RWPE1 (cell line): ENCODE results near the gene SMYD3.

Experiments used
- CTCF ChIA-PET: fragments of 350-600 bp; sonication (Branson Sonifier 250); formaldehyde crosslinking; extraction: SDS; loops from one replicate; lab custom pipeline; 2021; lab: Yijun Ruan, JAX
- POLR2A ChIA-PET: fragments of 400-600 bp; formaldehyde crosslinking; extraction: SDS; loops from one replicate; lab custom pipeline; 2020; ENCODE audit warnings: antibody characterized with exemption; ENCODE audit not compliant: low non-redundant PET; lab: Yijun Ruan, JAX
- DNase-seq: peaks from one replicate; pipeline ENCODE4 v3.0.0; 2012; ENCODE audit warnings: low spot score
- H3K27ac ChIP-seq: fragments of 450-650 bp; 2 replicates; pipeline ENCODE4 v1.5.1; 2017
- CTCF ChIP-seq: fragments of 450-650 bp; conservative IDR thresholded peaks from 2 replicates; pipeline ENCODE4 v1.5.1; 2017; ENCODE audit warnings: low read depth, mild to moderate bottlenecking

Gene SMYD3

GRCh38 chr1:246037832-246038231 lies 469.2 kb downstream of the SMYD3 start:
- ChIA-PET CTCF (no interaction called here), POLR2A (no interaction called here)
- H3K27ac ChIP-seq, result no peak overlapping the region

GRCh38 chr1:246036175-246036574 lies 470.9 kb downstream of the SMYD3 start:
- no peak for TF ChIP-seq CTCF
- H3K27ac ChIP-seq, result no peak overlapping the region
- no peak for DNase-seq

More at GRCh38 chr1:246037832-246038231, 469.2 kb downstream of the SMYD3 start:
- no peak for TF ChIP-seq CTCF
- no peak for DNase-seq

GRCh38 chr1:246035060-246035541 lies 472.0 kb downstream of the SMYD3 start:
- CTCF ChIA-PET, result no interaction called here
- no peak for DNase-seq

More at GRCh38 chr1:246036175-246036574, 470.9 kb downstream of the SMYD3 start:
- POLR2A ChIA-PET, result no interaction called here
- CTCF ChIA-PET, result no interaction called here

GRCh38 chr1:246034630-246035029 lies 472.4 kb downstream of the SMYD3 start:
- no peak for TF ChIP-seq CTCF
- no peak overlapping the region for H3K27ac ChIP-seq
- DNase-seq, result no peak
- POLR2A ChIA-PET, result no interaction called here
- CTCF ChIA-PET, result no interaction called here

More at GRCh38 chr1:246035060-246035541, 472.0 kb downstream of the SMYD3 start:
- H3K27ac ChIP-seq, result no peak overlapping the region
- POLR2A ChIA-PET, result no interaction called here
- TF ChIP-seq CTCF, result no peak

- no peak overlapping the region for H3K27ac ChIP-seq
- ChIA-PET POLR2A (no interaction called here), CTCF (interaction anchor here (0.6 kb wide), 1 partner anchor 115 kb away, joined by 5 read pairs; no protein-coding TSS in a partner anchor)
- no peak for TF ChIP-seq CTCF
- no peak for DNase-seq
Measured at GRCh38 chr1:246032984-246033383, 474.1 kb downstream of the SMYD3 start.

- POLR2A ChIA-PET, result no interaction called here
- H3K27ac ChIP-seq, result no peak overlapping the region
- CTCF ChIA-PET, result no interaction called here
- TF ChIP-seq CTCF, result no peak
- DNase-seq, result no peak
Measured at GRCh38 chr1:246032031-246032551, 475.0 kb downstream of the SMYD3 start.
